DMS153 treated with DMSO at 0.1 percent for 48 hours (cell line): ENCODE measurements around the gene DNAH12.
"Not testable (repeated sequence)": the region's sequence is repeated elsewhere in the genome, so short reads cannot be mapped to it uniquely, and the experiment has no call there.

ENCODE experiments used
- DNase-seq: peaks from one replicate; lab custom pipeline; 2025; ENCODE audit not compliant: unreplicated experiment; lab: John Stamatoyannopoulos, UW

Gene DNAH12

DNA sequence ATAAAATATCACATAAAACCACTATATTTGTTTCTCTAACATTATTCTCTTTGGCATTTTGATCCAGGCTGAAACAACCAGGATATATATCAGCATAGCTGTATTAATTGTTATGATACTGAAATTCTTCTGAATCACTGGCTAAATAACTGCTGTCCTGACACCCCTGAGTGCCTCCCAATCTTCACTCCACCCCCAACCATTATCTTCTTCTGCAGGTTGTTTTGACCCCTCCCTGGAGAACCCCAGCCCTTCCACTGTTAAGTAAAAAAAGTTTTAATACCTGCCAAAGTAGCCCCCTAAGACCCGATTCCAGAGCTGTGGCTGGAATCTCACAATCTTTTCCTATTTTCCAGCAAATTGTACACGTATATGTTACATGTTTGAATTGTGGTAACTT is 124.1 kb downstream of the DNAH12 start:
- DNase-seq = no peak

DNA sequence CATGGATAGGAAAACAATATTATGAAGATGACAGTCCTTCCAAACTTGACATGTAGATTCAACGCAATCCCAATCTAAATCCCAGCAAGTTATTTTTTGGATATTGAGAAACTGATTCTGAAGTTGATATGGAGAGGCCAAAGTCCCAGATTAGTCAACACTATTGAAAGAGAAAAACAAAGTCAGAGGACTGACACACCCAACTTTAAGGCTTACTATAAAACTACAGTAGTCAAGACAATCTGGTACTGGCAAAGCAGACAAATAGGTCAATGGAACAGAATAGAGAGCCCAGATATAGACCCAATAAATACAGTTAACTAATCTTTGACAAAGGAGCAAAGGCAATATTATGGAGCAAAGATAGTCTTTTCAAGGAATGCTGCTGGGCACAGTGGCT is 132.4 kb downstream of the DNAH12 start:
- no peak for DNase-seq

GRCh38 chr3:57409471-57409870 is 134.7 kb downstream of the DNAH12 start:
- DNase-seq = no peak

DNA sequence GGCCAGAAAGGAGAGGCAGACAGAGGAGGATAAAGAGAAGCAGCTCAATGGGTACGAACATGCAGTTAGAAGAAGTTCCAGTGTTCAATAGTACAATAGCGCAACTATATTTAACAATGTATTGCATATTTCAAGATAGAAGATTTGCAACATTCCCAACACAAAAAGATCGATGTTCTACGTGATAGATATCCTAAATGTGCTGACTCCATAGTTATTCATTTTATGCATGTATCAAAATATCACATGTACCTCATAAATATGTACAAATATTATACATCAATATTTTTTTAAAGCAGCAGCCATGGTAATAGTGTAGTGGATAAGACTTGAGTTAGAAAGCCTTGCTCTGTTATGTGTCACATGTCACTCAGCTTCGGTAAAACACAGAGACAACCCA is 141.5 kb downstream of the DNAH12 start:
- no peak for DNase-seq

- peak; percentile 18 for DNase-seq
Observed at GRCh38 chr3:57397175-57398026, 146.7 kb downstream of the DNAH12 start.

DNA sequence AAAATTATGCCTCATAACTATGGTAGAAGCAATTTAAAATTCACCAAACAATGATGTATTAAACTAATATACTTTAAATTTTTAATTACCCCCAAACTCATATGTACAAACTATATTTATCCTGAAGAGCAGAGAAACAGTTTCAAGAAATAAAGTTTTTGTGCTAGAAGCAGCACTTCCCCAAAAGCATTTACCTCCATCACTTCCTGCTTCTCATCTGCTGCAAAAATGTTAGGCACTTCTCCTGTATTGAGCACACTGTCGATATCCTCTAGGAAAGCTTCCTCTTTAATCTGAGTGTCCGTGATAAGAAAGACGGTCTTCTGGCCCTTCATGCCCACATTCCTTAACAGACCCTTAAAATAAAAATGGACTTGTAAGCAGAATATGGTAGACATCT is 150.2 kb downstream of the DNAH12 start:
- DNase-seq = no peak

DNA sequence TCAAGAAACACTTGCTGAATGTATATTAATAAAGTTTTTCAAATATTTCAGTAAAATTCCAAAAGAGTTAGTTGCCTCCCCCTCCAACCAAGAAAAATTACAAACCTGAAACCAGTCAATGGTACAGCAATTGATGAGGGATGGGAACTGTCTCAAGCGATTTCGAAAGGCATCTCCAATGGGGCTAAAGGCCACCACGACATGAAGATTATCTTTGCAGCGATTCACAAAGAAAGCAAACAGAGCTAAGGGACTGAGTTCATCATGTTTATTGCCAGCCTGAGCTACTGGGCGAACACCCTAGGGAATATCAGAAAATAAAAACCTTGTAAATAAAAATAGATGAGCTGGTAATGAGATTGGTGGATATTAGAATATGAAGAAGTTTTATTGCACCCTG is 152.4 kb downstream of the DNAH12 start:
- DNase-seq = no peak

GRCh38 chr3:57389271-57389670 is 154.9 kb downstream of the DNAH12 start:
- DNase-seq = no peak

DNA sequence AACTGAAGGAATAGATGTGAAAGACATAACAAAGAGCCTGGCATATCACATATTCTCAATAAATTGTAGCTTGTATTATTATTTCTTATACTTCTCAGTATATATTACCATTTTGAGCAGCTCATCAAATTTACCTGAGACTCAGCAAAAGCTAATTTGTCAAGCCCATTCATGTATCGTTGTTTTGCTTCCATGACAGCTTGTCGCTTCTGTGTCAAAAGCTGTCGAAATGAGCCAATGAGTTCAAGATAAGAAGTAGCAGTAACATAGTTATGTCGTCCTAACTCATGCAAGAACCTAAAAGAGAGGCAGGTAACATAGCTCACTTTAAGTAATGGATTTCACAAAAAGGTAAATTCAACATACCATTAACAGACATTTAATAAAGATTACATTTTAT is 157.8 kb downstream of the DNAH12 start:
- DNase-seq = no peak

GRCh38 chr3:57385498-57385897 is 158.6 kb downstream of the DNAH12 start:
- no peak for DNase-seq

DNA sequence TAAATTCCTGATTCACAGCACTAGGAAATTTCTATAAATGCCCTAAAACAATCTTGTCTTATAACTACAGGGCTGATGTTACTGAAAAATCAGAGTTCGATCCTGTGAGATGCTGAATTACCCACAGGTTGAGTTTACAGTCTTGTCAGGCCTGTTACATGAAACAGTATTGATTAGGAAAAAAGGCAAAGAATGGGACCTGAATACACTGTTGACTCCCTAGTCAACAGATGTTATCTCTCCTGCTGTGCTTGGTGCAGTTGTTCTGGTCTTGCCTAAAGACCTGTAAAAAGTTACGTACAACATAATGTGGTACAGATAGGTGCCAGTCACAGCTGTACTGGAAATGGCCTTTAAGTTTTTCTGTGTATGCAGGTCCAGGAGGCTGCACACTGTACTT is 160.3 kb downstream of the DNAH12 start:
- no peak for DNase-seq

GRCh38 chr3:57383406-57383805 is 160.7 kb downstream of the DNAH12 start:
- DNase-seq = no peak

- no peak for DNase-seq
Observed at GRCh38 chr3:57382933-57383332, 161.2 kb downstream of the DNAH12 start.

- no peak for DNase-seq
Observed at GRCh38 chr3:57370341-57370740, 173.8 kb downstream of the DNAH12 start.

GRCh38 chr3:57365089-57365488 is 179.1 kb downstream of the DNAH12 start:
- DNase-seq = not testable (repeated sequence)

DNA sequence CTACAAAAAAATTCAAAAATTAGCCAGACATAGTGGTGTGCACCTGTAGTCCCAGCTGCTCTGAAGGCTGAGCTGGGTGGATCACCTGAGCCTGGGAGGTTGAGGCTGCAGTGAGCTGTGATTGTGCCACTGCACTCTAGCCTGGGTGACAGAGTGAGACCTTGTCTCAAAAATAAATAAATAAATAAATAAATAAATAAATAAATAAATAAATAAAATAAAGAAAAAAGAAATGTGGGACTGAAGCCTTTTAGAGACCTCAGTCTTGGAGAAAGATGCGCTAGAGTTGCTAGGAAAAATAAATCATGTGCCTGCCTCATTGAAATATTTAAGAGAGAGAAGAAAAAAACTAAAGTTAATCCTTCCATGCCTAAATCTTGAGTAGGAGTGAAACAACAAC is 187.9 kb downstream of the DNAH12 start:
- not testable (repeated sequence) for DNase-seq

DNA sequence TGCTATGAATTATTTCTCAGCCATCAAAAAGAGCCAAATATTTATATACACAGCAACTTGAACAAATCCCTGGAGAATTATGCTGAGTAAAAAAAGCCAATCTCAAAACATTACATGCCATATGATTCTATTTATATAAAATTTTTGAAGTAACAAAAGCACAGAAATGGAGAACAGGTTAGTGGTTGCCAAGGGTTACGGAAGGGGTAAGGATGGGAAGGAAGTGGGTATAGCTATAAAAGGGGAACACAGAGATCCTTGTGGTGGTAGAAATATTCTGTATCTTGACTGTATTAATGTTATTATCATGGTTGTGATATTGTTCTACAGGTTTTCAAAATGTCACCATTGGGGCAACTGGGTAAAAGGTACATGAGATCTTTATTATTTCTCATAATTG is 189.4 kb downstream of the DNAH12 start:
- DNase-seq = no peak

- DNase-seq = no peak
Observed at GRCh38 chr3:57350271-57350670, 193.9 kb downstream of the DNAH12 start.

- not testable (repeated sequence) for DNase-seq
Observed at GRCh38 chr3:57339071-57339642, 205.0 kb downstream of the DNAH12 start.

DNA sequence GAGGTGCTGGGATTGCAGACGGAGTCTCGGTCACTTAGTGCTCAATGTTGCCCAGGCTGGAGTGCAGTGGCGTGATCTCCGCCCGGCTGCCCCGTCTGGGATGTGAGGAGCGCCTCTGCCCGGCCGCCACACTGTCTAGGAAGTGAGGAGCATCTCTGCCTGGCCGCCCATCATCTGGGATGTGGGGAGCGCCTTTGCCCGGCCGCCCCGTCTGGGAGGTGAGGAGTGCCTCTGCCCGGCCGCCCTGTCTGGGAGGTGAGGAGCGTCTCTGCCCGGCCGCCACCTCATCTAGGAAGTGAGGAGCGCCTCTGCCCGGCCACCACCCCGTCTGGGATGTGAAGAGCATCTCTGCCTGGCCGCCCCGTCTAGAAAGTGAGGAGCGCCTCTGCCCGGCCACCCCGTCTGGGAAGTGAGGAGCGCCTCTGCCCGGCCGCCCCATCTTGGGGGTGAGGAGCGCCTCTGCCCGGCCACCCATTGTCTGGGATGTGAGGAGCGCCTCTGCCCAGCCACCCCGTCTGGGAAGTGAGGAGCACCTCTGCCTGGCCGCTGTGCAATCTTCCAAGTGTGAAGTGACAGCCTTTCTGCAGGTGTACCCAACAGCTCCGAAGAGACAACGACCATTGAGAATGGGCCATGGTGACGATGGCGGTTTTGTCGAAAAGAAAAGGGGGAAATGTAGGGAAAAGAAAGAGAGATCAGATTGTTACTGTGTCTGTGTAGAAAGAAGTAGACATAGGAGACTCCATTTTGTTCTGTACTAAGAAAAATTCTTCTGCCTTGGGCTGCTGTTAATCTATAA is 205.7 kb downstream of the DNAH12 start:
- not testable (repeated sequence) for DNase-seq

- no peak for DNase-seq
Observed at GRCh38 chr3:57335283-57335938, 208.7 kb downstream of the DNAH12 start.
